Right lobe of liver (tissue), 6 donors: Measurements from ENCODE around the gene RERE. TPM values are rescaled to one million over a fixed set of nuclear protein-coding genes. Genes with fewer than 3 reads are reported as not detected.
A peak's percentile ranks its signal among the peaks of the same experiment; 100 is the strongest.

Source experiments
- ATAC-seq, 4 donors: fragments of 200-7000 bp; cut with Tn5 transposase; one replicate each; pipeline ENCODE4 v1.9.1; 2020; ENCODE audit warnings: mild to moderate bottlenecking in 4 of 4, moderate library complexity in 4 of 4
- DNase-seq, 3 donors: peaks; one replicate each; pipeline ENCODE4 v3.0.0-alpha.2; 2020
- H3K27ac ChIP-seq, 3 donors: fragments of 200-600 bp; one replicate each; pipeline ENCODE4 v1.8.0; 2022
- H3K27me3 ChIP-seq, 2 donors: fragments of 200-600 bp; one replicate each; pipeline ENCODE4 v1.8.0; 2022
- H3K36me3 ChIP-seq, 4 donors: fragments of 200-600 bp; sonication (generic) in 1 of 4; one replicate each; pipeline versions ENCODE4 v1.5.1 to v1.8.0; 2017 to 2022; ENCODE audit warnings: control low read depth in 1 of 4
- H3K4me1 ChIP-seq, 4 donors: fragments of 200-600 bp; sonication (generic) in 1 of 4; one replicate each; pipeline versions ENCODE4 v1.5.1 to v1.8.0; 2017 to 2022; ENCODE audit warnings: control low read depth in 1 of 4
- H3K4me3 ChIP-seq, 3 donors: fragments of 200-600 bp; one replicate each; pipeline ENCODE4 v1.8.0; 2022
- H3K9me3 ChIP-seq, 4 donors: fragments of 200-600 bp; sonication (generic) in 1 of 4; one replicate each; pipeline versions ENCODE4 v1.5.1 to v1.8.0; 2017 to 2022; ENCODE audit warnings: control low read depth in 1 of 4
- POLR2A ChIP-seq: fragments of 450-650 bp; IDR thresholded peaks from one replicate; pipeline ENCODE4 v1.6.1; 2017; ENCODE audit warnings: antibody characterized with exemption, mild to moderate bottlenecking
- WGBS: methylation state at CpG from one replicate; pipeline ENCODE4 v1.1.6; 2018; ENCODE audit warnings: low coverage, low lambda C conversion rate; ENCODE audit not compliant: insufficient coverage; ENCODE audit errors: missing lambda C conversion rate; 5-methylcytosine and 5-hydroxymethylcytosine counted together
- intact Hi-C, 2 donors: fragments of 100-400 bp; cut with DNase I; formaldehyde crosslinking; loops; one replicate each; pipeline versions ENCODE4 v1.11.2 to v1.14.1; 2022
- total RNA-seq, 6 experiments: library from RNA; depleted of rRNA in 2 of 6; stranded (reverse); fragments of >200 nt in 2 of 6; fragmentation: NEBNext Ultra II Directional in 3 of 6; extraction: Animal tissue kit (Norgen Biotek cat#: 25700) in 3 of 6; gene quantifications; one replicate each; pipeline versions ENCODE4 v1.1.0 to v1.2.4, GENCODE V29; 2016 to 2023
- TF ChIP-seq, protein P1 (sequence below), 4 donors: fragments of 200-600 bp in 3 of 4; fragments of 450-650 bp in 1 of 4; IDR thresholded peaks; one replicate each; pipeline versions ENCODE4 v1.5.1 to v1.8.0; 2016 to 2022; ENCODE audit warnings: antibody characterized with exemption in 4 of 4, mild to moderate bottlenecking in 2 of 4
- donor health status: DM: no; HTN: yes; CAD: no.
- donor health status: DM: no; HTN: no; CAD: no.
- donor health status: DM: no; HTN: no; CAD: no.
- donor health status: DM: no; HTN: yes; CAD: no.
- donor health status: DM: no; HTN: yes; CAD: no.

RERE gene
- total RNA-seq, 6 experiments from 2014 or later = 17.5 to 38.4 (median 25.0) TPM

DNA sequence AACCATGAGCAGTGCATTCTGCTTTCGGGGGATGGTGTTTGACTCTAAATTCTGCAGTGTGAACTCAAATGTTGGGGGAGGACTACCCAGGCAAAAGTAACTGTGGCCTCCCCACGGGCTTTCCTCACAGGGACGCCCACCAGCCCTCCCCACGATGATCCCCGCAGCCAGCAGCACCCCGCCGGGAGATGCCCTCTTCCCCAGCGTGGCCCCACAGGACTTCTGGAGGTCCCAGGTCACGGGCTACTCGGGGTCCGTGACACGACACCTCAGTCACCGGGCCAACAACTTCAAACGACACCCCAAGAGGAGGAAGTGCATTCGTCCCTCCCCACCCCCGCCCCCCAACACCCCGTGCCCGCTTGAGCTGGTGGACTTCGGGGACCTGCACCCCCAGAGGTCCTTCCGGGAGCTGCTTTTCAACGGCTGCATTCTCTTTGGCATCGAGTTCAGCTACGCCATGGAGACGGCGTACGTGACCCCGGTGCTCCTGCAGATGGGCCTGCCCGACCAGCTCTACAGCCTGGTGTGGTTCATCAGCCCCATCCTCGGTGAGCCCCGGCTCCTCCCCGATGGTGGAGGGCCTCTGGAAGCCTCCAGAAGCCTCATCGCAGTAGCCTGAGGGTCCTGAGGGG, 493.1 kb downstream of the RERE start:
- intact Hi-C loops = no loop called here
- Histone ChIP-seq H3K4me1 (no peaks in the 10 kb centered on the region), H3K27ac (no peak overlapping the region), H3K4me3 (no peak overlapping the region), H3K9me3 (no peaks in the 10 kb centered on the region), H3K27me3 (no peaks in the 10 kb centered on the region), H3K36me3 (no peaks in the 10 kb centered on the region)
- DNase-seq (no peak), ATAC-seq (peak in 1 of 4 donors; percentile 19)
- WGBS = 67% methylated on average over 3 of the region's 32 CpGs
- TF ChIP-seq, protein P1, sequence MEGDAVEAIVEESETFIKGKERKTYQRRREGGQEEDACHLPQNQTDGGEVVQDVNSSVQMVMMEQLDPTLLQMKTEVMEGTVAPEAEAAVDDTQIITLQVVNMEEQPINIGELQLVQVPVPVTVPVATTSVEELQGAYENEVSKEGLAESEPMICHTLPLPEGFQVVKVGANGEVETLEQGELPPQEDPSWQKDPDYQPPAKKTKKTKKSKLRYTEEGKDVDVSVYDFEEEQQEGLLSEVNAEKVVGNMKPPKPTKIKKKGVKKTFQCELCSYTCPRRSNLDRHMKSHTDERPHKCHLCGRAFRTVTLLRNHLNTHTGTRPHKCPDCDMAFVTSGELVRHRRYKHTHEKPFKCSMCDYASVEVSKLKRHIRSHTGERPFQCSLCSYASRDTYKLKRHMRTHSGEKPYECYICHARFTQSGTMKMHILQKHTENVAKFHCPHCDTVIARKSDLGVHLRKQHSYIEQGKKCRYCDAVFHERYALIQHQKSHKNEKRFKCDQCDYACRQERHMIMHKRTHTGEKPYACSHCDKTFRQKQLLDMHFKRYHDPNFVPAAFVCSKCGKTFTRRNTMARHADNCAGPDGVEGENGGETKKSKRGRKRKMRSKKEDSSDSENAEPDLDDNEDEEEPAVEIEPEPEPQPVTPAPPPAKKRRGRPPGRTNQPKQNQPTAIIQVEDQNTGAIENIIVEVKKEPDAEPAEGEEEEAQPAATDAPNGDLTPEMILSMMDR (IDR thresholded peaks at IDR 0.05) = no peak
- TF ChIP-seq POLR2A = no peak

- intact Hi-C loops = no loop called here
- Histone ChIP-seq H3K4me3 (no peak overlapping the region), H3K36me3 (no peaks in the 10 kb centered on the region), H3K27me3 (no peaks in the 10 kb centered on the region), H3K4me1 (no peaks in the 10 kb centered on the region), H3K9me3 (no peaks in the 10 kb centered on the region), H3K27ac (no peak overlapping the region)
- no peak for DNase-seq
- peak in 3 of 4 donors; percentile 22 to 36 (median 32) for ATAC-seq
- TF ChIP-seq POLR2A = no peak
- TF ChIP-seq, protein P1 (IDR thresholded peaks at IDR 0.05) = no peak
- WGBS = 51% methylated on average over 3 of the region's 11 CpGs
Observed at GRCh38 chr1:8323706-8324105, 493.7 kb downstream of the RERE start.

- no peak for TF ChIP-seq POLR2A
- TF ChIP-seq, protein P1 (IDR thresholded peaks at IDR 0.05) = no peak
- ATAC-seq = no peak
- H3K36me3 ChIP-seq = no peaks in the 10 kb centered on the region
- H3K27me3 ChIP-seq = no peaks in the 10 kb centered on the region
- no peak overlapping the region for H3K4me3 ChIP-seq
- WGBS = 68% methylated on average over 3 of the region's 3 CpGs
- no peaks in the 10 kb centered on the region for H3K4me1 ChIP-seq
- DNase-seq = no peak
- intact Hi-C loops = no loop called here
- H3K27ac ChIP-seq = no peak overlapping the region
- H3K9me3 ChIP-seq = no peaks in the 10 kb centered on the region
Observed at GRCh38 chr1:8321612-8322011, 495.8 kb downstream of the RERE start.

GRCh38 chr1:8318436-8318835, 499.0 kb downstream of the RERE start:
- intact Hi-C loops = loop anchor here (5.0 to 10.0 kb wide), 3 partner anchors 54 to 341 kb away; no protein-coding TSS in a partner anchor
- no peaks in the 10 kb centered on the region for H3K27me3 ChIP-seq
- H3K4me3 ChIP-seq = peak overlapping the region; percentile 35 to 50 (median 39)
- WGBS = 18% methylated on average over 8 of the region's 18 CpGs
- H3K27ac ChIP-seq = no peak overlapping the region
- peaks cover 0 to 13% (median 6%) of the 10 kb centered on the region in 4 donors for H3K4me1 ChIP-seq
- H3K36me3 ChIP-seq = no peaks in the 10 kb centered on the region
- ATAC-seq (no peak), DNase-seq (no peak)
- no peaks in the 10 kb centered on the region for H3K9me3 ChIP-seq
- TF ChIP-seq POLR2A = no peak
- TF ChIP-seq, protein P1 (IDR thresholded peaks at IDR 0.05) = no peak
